Measurements from ENCODE around the gene CNPY3.

Gene CNPY3

GRCh38 chr6:42961020-42961470 is 31.8 kb downstream of the CNPY3 start:
- no peak for DNase-seq

GRCh38 chr6:42962096-42962495 is 32.8 kb downstream of the CNPY3 start:
- DNase-seq: no peak

- DNase-seq: no peak
Observed at GRCh38 chr6:42962502-42963178, 33.4 kb downstream of the CNPY3 start.

GRCh38 chr6:42963179-42963854 is 34.0 kb downstream of the CNPY3 start:
- no peak for DNase-seq

GRCh38 chr6:42963855-42964605 is 34.8 kb downstream of the CNPY3 start:
- DNase-seq: peak; percentile 61

GRCh38 chr6:42966571-42966970 is 37.3 kb downstream of the CNPY3 start:
- DNase-seq: no peak

- no peak for DNase-seq
Observed at GRCh38 chr6:42967228-42967627, 37.9 kb downstream of the CNPY3 start.

- DNase-seq: no peak
Observed at GRCh38 chr6:42968126-42968701, 38.9 kb downstream of the CNPY3 start.

GRCh38 chr6:42968783-42969182 is 39.5 kb downstream of the CNPY3 start:
- DNase-seq: no peak

- no peak for DNase-seq
Observed at GRCh38 chr6:42969431-42969830, 40.2 kb downstream of the CNPY3 start.

GRCh38 chr6:42969934-42970333 is 40.7 kb downstream of the CNPY3 start:
- no peak for DNase-seq

GRCh38 chr6:42970871-42971612 is 41.8 kb downstream of the CNPY3 start:
- DNase-seq: no peak

GRCh38 chr6:42971746-42972327 is 42.6 kb downstream of the CNPY3 start:
- no peak for DNase-seq

GRCh38 chr6:42973926-42974325 is 44.6 kb downstream of the CNPY3 start:
- DNase-seq: no peak

- DNase-seq: no peak
Observed at GRCh38 chr6:42974919-42975505, 45.7 kb downstream of the CNPY3 start.

- peak; percentile 34 for DNase-seq
Observed at GRCh38 chr6:42978487-42978838, 49.2 kb downstream of the CNPY3 start.

GRCh38 chr6:42978839-42979522 is 49.7 kb downstream of the CNPY3 start, which contains the start of gene PEX6:
TSS of gene PEX6 (minus strand) at chr6:42979181. CDS start at chr6:42979150, 31 bp downstream.
- peak; percentile 88 for DNase-seq

- peak; percentile 33 for DNase-seq
Observed at GRCh38 chr6:42979523-42980177, 50.4 kb downstream of the CNPY3 start.

GRCh38 chr6:42981836-42982235 is 52.6 kb downstream of the CNPY3 start:
- no peak for DNase-seq
